HG02642 (cell line): ENCODE data around the gene FAM222B.

Source experiments
- ATAC-seq: cut with Tn5 transposase; IDR thresholded peaks from one replicate; pipeline ENCODE4 v1.9.1; 2021; ENCODE audit warnings: mild to moderate bottlenecking; ENCODE audit not compliant: unreplicated experiment, poor library complexity

Gene FAM222B

DNA sequence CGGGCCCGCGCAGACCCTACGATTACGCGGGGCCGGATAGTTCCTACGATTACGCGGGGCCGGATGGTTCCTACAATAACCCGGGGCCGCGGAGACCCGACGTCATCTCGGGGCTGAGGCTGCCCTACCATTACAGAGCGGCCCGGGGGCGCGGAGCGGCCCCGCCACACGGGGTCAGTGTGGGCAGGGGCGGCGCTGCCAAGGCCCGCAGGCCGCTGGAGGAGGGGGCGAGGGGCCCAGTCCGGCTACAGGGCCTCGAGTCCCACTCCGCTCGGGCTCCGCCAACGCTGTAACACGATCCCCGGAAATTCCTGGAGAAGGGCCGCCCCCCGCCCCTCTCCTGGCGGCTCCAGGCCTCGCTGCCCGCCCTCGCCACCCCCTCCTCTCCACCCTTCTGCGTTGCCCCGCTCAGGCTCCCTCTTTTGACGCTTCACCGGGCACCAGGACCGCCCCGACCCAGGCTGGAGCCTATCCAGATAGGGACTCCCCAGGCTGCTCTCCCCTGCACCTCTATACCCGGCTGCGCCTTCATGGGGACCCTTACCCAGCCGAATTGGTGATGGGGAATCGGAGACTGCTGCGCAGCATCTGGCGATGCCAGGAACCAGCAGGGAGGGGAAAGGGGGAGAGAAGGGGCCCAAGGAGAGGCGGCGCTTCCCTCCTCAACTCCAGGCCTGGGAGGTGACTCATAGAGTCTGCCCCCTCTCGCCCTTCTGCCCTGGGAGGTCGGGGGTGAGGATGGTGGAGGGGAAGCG lies 124.8 kb downstream of the FAM222B start, which contains the start of gene RAB34:
RAB34 (minus strand) TSS at position 291 of the 755 bp plus-strand sequence. CDS start 602 bp downstream, outside the sequence.
- ATAC-seq, result no peak

DNA sequence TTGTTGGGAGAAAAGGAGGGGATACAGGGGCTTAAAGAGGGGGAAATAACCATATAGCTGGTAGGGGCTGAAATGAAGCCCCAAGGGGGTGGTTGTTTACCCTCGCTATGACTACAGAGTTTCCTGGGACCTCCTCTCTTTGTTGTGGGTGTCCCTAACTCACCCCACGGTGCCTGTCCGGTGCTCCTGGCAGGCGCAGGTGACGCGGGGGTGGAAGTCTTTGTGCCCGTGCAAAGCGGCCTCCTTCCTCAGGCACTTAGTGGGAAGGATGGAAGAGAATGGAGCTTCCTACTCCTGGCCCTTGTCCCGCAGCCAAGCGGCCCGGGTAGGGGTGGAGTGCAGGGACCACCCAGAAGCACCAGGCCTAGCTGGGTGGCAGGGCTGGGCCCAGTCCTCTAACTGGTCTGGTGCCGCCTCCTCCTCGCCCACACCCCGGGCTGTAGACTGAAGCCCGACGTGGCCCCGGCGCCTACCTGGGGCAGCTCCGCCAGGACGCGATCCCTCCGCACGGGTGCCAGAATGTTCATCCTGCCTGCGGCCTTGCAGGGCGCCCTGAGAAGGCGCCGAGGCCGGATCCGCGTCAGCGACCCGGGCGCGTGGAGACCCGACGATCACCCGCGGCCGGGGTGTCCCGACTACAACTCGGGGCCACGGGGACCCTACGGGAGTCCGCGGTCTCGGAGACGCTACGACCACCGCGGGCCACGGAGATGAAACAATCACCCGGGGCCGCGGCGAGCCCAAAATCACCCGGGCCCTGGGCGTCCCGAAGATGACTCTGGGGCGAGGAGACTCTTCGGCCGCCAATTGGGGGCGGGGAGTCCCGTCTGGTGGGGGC lies 125.6 kb downstream of the FAM222B start:
- ATAC-seq, result no peak

DNA sequence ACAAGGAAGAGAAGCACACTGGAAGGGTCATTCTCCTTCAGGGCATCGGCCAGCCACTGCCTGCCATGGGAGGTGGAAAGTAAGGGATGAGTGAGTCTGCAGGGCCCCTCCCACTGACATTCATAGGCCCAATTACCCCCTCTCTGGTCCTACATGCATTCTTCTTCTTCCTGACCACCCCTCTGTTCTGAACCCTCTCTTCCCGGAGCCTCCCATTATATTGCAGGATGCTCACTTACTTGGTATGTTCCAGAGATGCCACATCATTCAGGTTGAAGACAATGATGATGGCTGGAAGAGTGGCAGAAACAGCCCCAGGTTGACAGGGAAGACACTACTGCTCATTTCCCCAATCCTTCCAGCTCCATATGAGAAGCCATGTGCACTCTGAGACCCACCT lies 127.4 kb downstream of the FAM222B start:
- ATAC-seq, result no peak

DNA sequence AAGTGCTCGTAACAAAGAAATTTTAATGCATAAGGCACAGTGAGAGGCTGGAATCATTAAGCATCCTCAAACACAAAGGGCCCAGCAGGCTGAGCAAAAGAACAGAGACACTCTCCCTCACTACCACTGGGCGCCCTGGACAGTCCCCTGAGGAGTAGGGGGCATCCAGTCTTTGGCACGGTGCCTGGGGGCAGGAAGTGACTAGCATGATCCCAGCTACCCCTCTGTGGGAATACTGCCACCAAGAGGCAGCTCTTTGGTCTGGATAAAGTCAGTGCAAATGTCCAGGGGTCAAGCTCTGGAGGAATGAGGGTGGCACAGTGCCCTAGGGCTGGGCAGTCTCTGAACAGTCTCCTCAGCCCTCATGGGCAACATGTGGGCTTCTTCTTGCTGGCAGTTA lies 128.3 kb downstream of the FAM222B start:
- no peak for ATAC-seq

DNA sequence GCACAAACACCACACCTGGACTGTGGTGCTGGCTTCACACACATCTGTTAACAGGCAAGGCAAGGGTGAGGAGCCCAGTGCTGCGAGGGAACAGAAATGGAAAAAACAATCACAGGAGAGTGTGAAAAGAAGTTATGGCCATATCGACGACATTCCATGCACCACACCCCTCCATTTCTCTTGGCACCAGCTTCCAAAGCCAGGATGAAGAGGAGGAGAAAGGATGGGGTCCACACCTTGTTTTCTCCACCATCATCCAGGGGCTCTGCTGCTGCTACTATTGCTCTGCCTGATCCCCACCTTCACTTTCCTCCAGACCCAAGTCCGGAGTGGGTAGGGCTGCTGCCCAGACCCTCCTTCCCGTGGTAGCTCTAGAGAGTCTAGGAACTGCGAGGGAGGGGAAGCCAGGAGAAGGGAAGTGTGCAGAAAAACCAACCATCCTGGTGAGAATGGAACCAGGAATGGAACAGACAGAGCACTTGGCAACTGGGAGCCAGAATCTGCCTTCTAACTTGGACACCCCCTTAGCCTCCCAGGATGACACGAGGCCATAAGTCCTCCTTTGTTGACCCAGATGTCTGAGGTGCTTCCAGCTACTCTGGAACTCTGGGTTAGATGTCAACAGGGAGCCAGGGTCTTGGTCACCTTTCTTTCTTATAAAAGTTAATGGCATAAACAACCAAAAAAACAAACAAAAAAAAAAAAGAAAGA lies 129.7 kb downstream of the FAM222B start:
- no peak for ATAC-seq

DNA sequence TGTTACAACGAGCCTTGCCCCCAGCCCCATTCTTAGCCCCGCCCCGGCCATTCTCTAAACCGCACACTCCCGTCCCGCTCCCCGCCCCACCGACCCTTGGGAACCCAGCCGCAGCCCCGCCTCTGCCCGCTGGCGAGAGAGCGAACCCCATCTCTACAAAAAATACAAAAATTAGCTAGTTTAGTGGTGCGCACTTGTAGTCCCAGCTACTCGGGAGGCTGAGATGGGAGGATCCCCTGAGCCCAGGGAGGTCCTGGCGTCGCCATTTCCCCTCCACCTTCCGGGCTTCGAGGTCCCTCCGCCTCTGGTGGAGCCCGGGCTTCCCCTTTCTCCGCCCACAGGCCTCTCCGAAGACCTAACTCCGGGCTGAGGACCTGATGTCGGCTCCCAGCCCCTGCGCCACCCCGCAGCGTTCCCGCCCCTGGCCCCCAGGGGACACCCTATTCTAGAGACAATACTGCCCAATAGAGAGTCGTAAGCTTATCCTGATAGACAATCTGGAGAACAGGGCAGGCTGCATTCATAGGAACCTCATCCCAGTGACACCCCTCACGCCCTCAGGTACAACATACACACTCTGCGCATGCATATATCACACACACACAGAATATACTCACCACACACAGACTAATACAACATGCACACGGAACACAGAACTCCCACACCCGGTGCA lies 130.4 kb downstream of the FAM222B start:
- ATAC-seq, result peak; percentile 21

DNA sequence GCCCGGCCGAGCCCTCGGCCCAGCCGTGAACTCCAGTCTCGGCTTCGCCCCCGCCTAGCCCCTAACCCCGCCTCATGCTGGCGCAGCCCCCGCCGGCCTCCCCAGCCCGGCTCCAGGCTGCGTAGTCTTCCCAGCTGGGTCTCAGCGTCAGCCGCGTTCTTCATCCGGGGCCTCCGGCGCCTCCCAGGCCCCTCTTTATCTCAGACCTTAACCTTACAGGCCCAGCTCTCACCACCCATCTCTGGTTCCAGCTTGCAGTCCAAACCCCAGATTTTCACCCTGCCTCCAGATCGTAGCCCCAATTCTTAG lies 130.9 kb downstream of the FAM222B start, which contains the start of gene PROCA1:
PROCA1 (minus strand) TSS at position 166 of the 309 bp plus-strand sequence. CDS start 228 bp downstream, outside the sequence.
- ATAC-seq, result peak; percentile 38

DNA sequence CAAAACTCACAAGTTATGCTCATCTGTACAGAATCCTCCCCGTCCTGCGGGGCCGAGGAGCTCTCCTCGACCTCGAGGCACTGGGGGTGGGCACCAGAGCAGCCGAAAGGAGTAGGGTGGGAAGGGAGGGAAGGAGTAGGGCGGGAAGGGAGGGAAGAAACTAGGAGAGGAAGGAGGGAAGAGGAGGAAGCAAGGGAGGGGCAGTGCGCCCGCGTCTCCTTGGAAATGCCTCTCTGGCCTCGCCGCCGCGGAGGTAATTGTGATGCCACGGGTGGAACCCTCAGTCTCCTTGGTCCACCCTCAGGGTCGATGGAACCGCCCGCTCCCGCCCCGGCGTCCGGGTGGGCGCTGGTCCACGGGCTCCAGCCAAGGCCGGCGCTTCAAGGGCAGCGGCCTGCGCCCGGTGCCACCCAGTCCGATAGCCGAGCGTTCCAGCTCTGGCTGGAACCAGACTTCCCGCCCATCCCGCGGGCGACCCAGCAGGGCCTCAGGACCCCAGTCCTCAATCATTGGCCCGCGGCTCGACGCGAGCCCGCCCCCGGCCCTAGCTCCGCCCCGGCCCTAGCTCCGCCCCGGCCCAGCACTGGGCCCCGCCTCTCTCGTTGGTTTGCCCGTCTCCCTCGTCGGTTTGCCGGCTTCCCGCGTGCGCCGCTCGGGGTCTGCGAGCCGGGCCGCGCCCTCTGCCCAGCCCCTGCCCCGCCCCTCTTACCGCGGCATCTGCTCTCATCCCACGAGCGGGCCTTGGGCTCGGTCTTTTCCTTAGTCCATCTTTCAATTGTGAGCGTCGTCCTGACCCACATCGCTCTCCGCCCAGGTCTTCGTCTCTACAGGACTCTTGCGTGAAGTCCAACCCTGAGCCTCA lies 131.5 kb downstream of the FAM222B start:
- peak; percentile 83 for ATAC-seq

DNA sequence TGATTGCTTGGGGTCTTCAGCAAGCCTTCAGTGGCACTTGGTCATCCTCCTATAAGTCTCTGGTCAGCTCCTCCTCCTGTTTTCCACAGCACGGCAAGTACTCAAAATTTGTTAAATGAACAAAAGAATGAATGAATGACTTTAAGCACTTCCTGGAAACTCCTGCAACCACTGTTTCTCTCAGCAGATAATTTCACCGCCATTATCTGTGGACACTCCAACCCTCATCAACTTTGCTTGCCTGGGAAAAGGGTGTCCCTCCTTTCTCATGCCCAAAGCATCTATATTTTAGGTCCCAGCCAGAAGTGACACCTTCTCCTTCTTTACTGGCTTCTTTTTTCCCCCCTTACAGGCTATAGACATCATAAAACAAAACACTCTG lies 135.3 kb downstream of the FAM222B start:
- no peak for ATAC-seq

DNA sequence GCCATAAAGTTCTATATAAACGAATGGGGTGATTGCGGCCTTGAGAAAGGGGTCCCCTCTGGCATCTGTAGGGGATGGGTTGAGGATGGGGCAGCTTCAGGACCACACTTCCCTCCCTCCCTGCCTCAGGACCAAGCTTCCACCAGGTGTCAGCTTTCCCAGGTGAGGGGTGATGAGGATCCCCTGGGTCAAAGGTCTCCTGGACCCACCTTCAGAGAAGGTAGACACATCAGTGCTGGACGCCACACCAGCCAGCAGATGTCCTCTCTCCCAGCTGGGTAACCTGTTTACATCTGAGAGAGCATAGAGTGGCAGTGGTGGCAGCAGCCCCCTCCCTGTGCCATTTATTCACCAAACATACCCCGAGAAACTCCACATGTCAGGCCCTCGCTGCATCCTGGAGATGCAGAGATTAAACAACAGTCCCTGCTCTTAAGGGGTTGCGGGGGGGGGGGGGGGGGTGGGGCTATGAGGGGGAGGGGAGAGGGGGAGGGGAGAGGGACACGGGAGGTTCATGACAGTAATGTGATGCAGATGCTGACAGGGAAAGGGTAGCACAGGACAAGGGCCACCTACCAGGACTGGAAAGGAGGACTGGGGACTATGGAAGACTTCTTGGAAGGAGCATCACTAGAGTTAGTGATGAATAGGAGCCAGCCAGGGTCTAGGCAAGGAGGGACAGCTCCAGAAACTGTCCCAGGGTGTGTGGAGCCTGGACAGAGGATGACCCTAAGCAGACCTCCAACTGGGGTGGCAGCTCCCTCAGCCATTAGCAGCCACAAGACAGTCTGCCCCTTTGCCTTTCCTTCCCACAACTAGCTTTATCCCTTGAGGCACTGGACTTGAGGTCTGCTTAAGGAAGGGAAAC lies 135.9 kb downstream of the FAM222B start:
- ATAC-seq, result no peak
